Myocyte (in vitro differentiated cells): ENCODE measurements around the gene CDR2L. TPM values are rescaled to one million over a fixed set of nuclear protein-coding genes. Genes with fewer than 3 reads are reported as not detected.
"Not testable (repeated sequence)": the region's sequence is repeated elsewhere in the genome, so short reads cannot be mapped to it uniquely, and the experiment has no call there.

Experiments
- DNase-seq: peaks from one replicate; pipeline ENCODE4 v3.0.0-alpha.2; 2012; ENCODE audit warnings: low read depth
- total RNA-seq: library from RNA; depleted of rRNA; stranded (reverse); fragments of >200 nt; gene quantifications from 2 replicates; pipeline ENCODE4 v1.2.3, GENCODE V29; 2014

CDR2L gene
- total RNA-seq, 1 donor from 2014 or later: 22.5 TPM

DNA sequence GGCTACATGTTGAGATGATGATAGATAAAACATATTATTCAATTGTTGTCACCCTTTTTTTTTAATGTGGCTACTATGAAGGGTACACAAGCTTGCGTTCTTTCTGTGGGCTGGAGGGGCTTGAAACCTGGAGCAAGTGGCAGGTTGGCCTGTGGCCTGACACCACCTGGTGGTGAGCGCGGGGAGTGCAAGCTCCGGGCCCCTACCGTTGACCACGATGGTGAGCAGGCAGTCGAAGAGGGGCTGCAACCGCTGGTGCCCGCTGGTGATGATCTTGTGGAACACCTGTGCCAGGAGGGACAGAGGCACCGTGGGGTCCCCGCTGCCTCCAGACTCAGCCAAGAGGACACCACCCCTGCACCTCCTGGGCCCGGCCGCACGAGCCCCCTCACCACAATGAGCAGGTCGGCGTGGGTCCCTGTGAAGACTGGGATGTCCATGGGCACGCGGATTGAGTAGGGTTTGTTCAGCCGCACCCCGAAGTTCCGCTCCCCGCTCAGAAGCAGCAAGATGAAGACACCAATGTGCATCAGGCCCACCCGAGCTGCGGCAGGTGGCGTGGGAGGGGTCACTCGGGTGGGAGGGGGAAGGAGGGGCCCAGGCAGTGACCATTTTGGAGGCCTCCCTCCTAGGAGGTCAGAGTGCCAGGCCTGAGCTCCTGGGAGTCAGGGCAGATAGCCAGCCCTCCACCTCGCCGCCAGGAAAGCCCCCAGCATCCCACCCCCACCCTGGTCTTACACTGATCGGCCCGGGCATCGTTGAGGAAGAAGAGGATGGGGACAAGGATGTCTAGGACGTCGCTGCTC is 29.3 kb upstream of the CDR2L start:
- peak; percentile 53 for DNase-seq

DNA sequence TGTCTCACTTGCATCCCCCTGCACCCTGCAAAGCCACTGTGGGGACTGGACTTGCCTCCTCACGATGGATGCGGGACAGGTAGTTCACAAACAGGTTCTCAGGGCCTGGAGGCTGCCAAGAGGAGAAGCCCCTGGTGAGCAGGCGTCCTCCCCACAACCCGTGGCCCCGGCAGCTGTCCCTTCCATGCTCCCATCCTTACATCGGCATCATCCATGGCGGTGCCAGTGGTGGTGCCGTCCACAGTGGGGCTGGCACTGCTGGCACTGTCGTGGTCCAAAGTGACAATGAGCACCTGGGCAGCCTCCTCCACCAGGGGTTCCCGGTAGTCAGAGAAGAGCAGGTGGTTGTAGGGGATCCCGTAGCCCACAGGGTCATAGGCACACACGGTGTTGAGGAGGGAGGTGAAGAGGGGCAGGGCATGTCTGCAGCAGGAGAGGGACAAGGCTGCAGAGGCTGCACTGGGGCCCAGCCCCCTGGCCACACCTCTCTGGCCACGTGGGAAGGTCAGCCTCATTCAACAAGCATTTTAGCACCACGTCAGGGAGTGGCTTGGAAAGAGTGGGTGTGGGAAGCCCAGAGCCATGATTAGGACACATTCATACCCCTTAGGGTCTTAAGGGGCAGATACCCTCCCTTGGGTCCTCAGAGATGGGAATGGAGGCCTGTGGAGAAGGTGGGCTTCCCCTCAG is 27.5 kb upstream of the CDR2L start:
- DNase-seq: peak; percentile 21

- peak; percentile 30 for DNase-seq
Measured at GRCh38 chr17:74960570-74961342, 26.7 kb upstream of the CDR2L start.

DNA sequence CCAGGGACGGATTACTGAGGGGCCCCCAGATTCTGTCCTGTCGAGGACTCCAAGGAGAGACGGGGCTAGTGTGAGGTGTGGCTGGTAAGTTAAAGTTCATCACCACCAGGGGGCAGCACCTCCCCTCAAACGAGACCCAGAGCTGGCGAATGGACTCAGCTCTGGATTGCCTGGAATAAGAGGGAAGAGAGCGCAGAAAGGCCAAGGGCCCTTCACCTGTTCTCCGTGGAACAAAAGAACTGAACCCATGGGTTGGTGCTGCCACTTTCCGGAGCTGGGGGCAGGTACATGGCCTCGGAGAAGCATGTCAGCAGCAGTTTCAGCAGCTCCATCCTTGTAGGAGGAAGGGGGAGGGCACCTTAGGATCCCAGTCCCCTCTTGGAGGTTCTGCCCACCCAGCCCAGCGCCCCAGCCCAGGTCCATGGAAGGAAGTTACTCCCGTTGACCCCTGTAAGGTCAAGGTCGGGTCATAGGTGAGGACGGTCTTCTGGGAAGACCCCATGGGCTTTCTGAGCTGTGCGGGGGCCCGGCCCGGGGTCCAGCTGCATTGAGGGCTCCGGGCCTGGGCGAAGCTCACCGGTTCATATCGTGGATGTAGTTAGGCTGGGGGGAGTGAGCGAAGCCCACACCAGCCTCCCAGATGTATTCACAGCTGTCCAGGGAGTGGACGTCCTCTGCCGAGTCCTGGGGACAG is 25.6 kb upstream of the CDR2L start:
- DNase-seq: peak; percentile 91

GRCh38 chr17:74962622-74963394 is 24.6 kb upstream of the CDR2L start:
- DNase-seq: peak; percentile 24

GRCh38 chr17:74963656-74964055 is 23.8 kb upstream of the CDR2L start:
- no peak for DNase-seq

DNA sequence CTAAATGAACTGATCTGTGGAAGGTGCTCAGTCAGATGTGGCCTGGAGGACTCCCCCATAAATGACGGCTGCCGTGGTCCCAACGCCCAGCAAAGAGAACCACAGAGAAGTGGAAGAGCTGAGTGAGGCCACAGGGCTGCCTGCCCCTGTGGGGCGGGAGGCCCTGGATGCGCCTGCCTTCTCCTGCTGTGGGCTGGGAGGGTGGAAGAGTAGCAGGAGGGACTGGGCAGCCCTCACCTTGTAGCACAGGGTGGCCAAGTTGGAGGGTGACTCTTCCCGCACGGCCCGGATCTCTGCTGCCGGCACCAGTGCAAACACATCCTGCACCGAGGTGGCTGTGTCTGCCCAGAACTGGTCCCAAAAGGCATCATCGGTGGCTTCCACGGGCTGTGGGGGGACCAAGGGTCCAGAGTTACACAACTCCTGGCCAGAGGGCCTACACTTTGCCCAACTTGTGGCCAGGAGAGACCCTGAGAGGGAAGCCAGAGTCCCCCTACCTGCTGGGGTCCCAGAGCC is 23.1 kb upstream of the CDR2L start:
- DNase-seq: no peak

GRCh38 chr17:74964988-74965622 is 22.3 kb upstream of the CDR2L start:
- no peak for DNase-seq

- DNase-seq: no peak
Measured at GRCh38 chr17:74968361-74968780, 19.1 kb upstream of the CDR2L start.

DNA sequence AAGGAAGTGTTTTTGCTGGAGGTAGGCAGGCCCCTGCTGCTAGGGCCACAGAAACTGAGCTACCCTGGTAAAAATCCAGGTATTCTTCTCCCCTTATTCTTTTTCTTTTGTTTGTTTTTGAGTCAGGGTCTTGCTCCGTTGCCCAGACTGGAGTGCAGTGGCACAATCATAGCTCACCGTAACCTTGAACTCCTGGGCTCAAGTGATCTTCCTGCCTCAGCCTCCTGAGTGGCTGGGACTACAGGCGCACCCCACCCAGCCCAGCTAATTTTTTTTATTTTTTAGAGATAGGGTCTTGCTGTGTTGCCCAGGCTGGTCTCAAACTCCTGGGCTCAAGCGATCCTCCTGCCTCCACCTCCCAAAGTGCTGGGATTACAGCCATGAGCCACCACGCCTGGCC is 17.9 kb upstream of the CDR2L start:
- not testable (repeated sequence) for DNase-seq

GRCh38 chr17:74970395-74970794 is 17.0 kb upstream of the CDR2L start:
- DNase-seq: no peak

DNA sequence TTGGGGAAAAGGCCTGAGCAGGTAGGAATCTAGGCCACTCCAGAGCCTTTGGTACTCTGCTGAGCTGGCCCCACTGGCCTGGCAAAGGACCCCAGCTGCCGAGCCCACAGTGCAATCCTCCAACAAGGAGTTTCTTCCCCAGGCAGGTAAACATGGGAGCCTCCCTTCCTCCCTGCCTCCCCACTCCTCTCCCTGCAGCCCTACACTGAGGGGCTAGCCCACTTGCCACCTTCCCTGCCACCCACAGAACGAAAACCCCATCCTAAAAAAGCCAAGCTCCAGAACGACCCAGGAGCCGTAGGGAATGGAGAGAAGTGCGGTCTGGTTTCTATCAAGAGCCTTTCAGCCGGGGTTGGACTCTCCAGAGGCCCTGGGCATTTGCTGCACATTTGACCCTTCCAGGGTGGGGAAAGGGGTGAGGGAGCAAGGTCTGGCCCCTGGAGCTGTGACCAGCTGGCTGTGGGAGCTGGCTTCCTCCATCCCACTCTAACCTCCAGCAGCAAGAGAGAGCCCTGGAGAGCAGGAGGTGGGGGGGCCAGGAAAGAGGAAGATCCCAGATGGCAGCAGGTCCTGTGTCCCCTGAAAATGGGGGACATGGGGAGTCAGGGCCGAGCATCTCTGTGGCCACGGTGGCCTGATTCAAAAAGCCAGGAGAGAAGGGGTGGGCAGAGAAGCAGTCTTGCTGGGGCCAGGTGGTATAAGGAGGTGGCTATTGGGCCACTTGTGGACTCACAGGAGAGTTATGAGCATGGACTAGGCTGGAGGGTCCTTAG is 16.2 kb upstream of the CDR2L start:
- DNase-seq: no peak

DNA sequence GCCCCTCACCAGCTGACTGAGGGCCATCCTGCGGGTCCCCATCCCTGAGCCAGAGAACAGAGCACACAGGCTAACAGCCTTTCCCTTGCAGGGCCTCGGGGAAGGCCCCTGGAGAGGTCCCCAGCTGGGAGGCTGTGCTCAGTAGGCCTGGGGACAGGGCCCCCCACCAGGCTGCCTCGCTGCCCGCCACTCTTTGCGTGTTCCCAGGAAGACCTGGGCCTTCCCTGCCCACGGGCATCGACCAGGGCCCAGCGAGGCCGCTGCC is 15.7 kb upstream of the CDR2L start:
- DNase-seq: no peak

DNA sequence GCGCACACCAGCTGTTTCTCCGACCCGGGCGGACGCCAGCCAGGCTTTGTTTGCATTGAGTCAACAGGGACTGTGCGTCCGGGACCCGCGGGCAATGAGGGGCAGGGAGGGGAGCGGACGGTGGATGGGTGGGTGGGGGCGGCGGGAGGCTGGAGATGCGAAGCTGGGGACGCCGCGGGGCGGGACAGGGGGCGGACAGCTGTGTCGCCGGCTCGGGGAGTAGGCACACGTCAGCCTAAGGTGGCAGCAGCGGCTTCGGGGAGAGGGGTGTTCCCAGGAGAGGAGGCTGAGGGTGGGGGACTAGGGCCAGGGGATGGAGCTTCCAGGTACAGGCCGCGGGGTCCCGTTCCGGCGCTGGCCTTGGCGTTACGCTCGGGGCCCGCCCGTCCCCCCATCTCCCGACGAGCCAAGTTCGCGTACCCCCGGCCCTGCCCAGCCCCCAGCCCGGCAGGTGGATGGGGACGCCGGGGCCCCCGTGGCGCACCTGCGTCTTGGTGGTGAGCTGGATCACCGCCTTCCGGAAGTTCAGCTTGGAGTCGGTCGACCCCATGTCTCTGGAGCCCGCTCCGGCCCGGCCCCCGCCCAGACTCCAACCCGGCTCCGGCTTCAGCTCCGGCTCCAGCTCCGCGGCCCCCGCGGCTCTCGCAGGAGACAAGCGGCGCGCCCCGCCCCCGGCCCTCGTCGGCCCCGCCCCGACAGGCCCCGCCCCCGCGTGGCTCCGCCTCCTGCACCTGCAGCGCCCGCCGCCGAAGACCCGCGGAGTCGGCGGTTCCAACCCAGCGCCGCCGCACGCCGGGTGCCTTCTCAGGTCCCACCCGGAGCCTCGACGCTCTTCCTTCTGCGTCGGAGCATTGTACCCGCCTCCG is 15.1 kb upstream of the CDR2L start, which contains the start of gene HID1:
TSS of gene HID1 (minus strand) at position 653 of the 866 bp plus-strand sequence. CDS start at position 550, 103 bp downstream.
- DNase-seq: no peak

- no peak for DNase-seq
Measured at GRCh38 chr17:74972973-74973328, 14.5 kb upstream of the CDR2L start.

DNA sequence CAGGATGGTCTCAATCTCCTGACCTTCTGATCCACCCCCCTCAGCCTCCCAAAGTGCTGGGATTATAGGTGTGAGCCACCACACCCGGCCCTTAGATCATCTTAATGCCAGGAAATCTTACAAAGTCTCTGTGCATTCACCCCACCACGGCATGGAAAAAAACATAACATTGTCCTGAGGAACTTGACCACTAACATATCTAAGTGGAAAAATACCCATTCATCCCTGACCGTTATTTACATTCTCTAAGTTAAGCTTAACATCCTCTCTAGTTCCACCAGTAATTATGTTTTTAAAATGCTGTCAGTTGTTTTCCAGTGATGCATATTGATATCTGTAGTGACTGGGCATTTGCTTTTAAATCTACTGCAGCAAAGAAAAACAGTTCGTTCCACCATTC is 11.5 kb upstream of the CDR2L start:
- DNase-seq: no peak

- peak; percentile 37 for DNase-seq
Measured at GRCh38 chr17:74977802-74978201, 9.6 kb upstream of the CDR2L start.

DNA sequence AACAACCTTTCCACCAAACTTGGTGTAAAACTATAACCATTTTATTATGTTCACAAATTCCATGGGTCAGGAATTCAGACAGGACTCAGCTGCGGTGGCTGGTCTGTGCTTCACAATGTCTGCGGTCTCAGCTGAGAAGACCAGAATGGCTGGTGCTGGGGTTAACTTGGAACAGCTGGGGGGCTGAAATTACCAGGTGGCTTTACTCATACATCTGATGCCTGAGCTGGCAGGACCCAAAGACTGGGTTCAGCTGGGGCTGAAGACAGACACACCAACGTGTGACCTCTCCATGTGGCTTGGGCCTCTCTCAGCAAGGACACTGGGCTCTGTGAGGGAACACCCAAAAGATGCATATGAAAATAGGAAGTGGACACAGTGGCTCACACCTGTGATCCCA is 9.2 kb upstream of the CDR2L start:
- peak; percentile 91 for DNase-seq
